Left lung (tissue), 10 donors: ENCODE results near the gene ODF2. TPM values are rescaled to one million over a fixed set of nuclear protein-coding genes. Genes with fewer than 3 reads are reported as not detected.

ENCODE experiments used
- ATAC-seq: fragments of 200-7000 bp; cut with Tn5 transposase; one replicate; pipeline ENCODE4 v1.9.1; 2020; ENCODE audit warnings: moderate library complexity
- DNase-seq, 4 donors: peaks; one replicate each; pipeline ENCODE4 v3.0.0-alpha.2; 2013 to 2020
- H3K27ac ChIP-seq, 2 donors: fragments of 200-600 bp; sonication (generic) in 1 of 2; one replicate each; pipeline versions ENCODE4 v1.5.0 to v1.8.0; 2020 to 2021
- H3K27me3 ChIP-seq, 2 donors: fragments of 200-600 bp; sonication (generic) in 1 of 2; one replicate each; pipeline versions ENCODE4 v1.5.0 to v1.8.0; 2020 to 2021
- H3K36me3 ChIP-seq, 2 donors: fragments of 200-600 bp; sonication (generic) in 1 of 2; one replicate each; pipeline versions ENCODE4 v1.5.0 to v1.8.0; 2020 to 2021
- H3K4me1 ChIP-seq, 2 donors: fragments of 200-600 bp; one replicate each; pipeline ENCODE4 v1.8.0; 2021
- H3K4me3 ChIP-seq, 2 donors: fragments of 200-600 bp; sonication (generic) in 1 of 2; one replicate each; pipeline versions ENCODE4 v1.5.0 to v1.8.0; 2020 to 2021; ENCODE audit warnings: mild to moderate bottlenecking in 1 of 2
- H3K9me3 ChIP-seq, 2 donors: fragments of 200-600 bp; sonication (generic) in 1 of 2; one replicate each; pipeline versions ENCODE4 v1.5.0 to v1.8.0; 2020 to 2021
- CTCF ChIP-seq, 2 donors: fragments of 200-600 bp; sonication (generic) in 1 of 2; IDR thresholded peaks; one replicate each; pipeline versions ENCODE4 v1.5.0 to v1.8.0; 2021; ENCODE audit warnings: antibody characterized with exemption in 2 of 2
- intact Hi-C, 2 donors: fragments of 100-400 bp; cut with DNase I; formaldehyde crosslinking; loops; one replicate each; pipeline versions ENCODE4 v1.11.2 to v1.14.2; 2022
- polyA plus RNA-seq, 6 donors: library from polyadenylated mRNA; unstranded; fragments of 120-200 nt; gene quantifications; one replicate each; pipeline ENCODE4 v1.2.1, GENCODE V29; 2013; ENCODE audit not compliant: insufficient read length in 6 of 6
- total RNA-seq, 2 donors: library from RNA; stranded (reverse); fragmentation: NEBNext Ultra II Directional; extraction: Animal tissue kit (Norgen Biotek cat#: 25700); gene quantifications; one replicate each; pipeline ENCODE4 v1.2.1, GENCODE V29; 2021
- donor health status: DM: no; HTN: yes; CAD: no.
- donor health status: DM: no; HTN: no; CAD: no.

The ODF2 gene
- total and polyA plus RNA-seq, 8 donors = 21.0 to 70.3 (median 61.0) TPM

GRCh38 chr9:128494108-128494745 is 38.4 kb downstream of the ODF2 start:
- peaks cover 0 to 96% of the 10 kb centered on the region in 2 donors for H3K36me3 ChIP-seq
- H3K4me1 ChIP-seq = peaks cover 0 to 15% of the 10 kb centered on the region in 2 donors
- no peak overlapping the region for H3K4me3 ChIP-seq
- intact Hi-C loops = no loop called here
- ATAC-seq (peak; percentile 37), DNase-seq (peak in 3 of 4 donors; percentile 19 to 46 (median 44))
- TF ChIP-seq CTCF (IDR thresholded peaks at IDR 0.05) = no peak
- peak overlapping the region in 1 of 2 donors; percentile 53 for H3K27ac ChIP-seq
- H3K9me3 ChIP-seq = no peaks in the 10 kb centered on the region
- no peaks in the 10 kb centered on the region for H3K27me3 ChIP-seq

- no peak overlapping the region for H3K4me3 ChIP-seq
- ATAC-seq = no peak
- H3K4me1 ChIP-seq = peaks cover 0 to 15% of the 10 kb centered on the region in 2 donors
- no peak for DNase-seq
- TF ChIP-seq CTCF (IDR thresholded peaks at IDR 0.05) = no peak
- no peaks in the 10 kb centered on the region for H3K9me3 ChIP-seq
- intact Hi-C loops = no loop called here
- H3K27ac ChIP-seq = peak overlapping the region in 1 of 2 donors; percentile 53
- H3K27me3 ChIP-seq = no peaks in the 10 kb centered on the region
- peaks cover 0 to 96% of the 10 kb centered on the region in 2 donors for H3K36me3 ChIP-seq
Observed at GRCh38 chr9:128494746-128495129, 38.9 kb downstream of the ODF2 start.

- DNase-seq (no peak), ATAC-seq (no peak)
- no peaks in the 10 kb centered on the region for H3K9me3 ChIP-seq
- H3K27ac ChIP-seq = no peak overlapping the region
- intact Hi-C loops = no loop called here
- TF ChIP-seq CTCF (IDR thresholded peaks at IDR 0.05) = no peak
- H3K27me3 ChIP-seq = no peaks in the 10 kb centered on the region
- peaks cover 0 to 96% of the 10 kb centered on the region in 2 donors for H3K36me3 ChIP-seq
- peaks cover 0 to 15% of the 10 kb centered on the region in 2 donors for H3K4me1 ChIP-seq
- H3K4me3 ChIP-seq = no peak overlapping the region
Observed at GRCh38 chr9:128495296-128495695, 39.5 kb downstream of the ODF2 start.

GRCh38 chr9:128495804-128496417 is 40.1 kb downstream of the ODF2 start:
- Histone ChIP-seq H3K9me3 (no peaks in the 10 kb centered on the region), H3K4me3 (no peak overlapping the region), H3K36me3 (peaks cover 0 to 97% of the 10 kb centered on the region in 2 donors), H3K27me3 (no peaks in the 10 kb centered on the region), H3K4me1 (peaks cover 0 to 15% of the 10 kb centered on the region in 2 donors), H3K27ac (no peak overlapping the region)
- intact Hi-C loops = no loop called here
- DNase-seq = no peak
- ATAC-seq = no peak
- TF ChIP-seq CTCF (IDR thresholded peaks at IDR 0.05) = no peak

- no peaks in the 10 kb centered on the region for H3K27me3 ChIP-seq
- no peak for ATAC-seq
- H3K4me3 ChIP-seq = no peak overlapping the region
- intact Hi-C loops = no loop called here
- H3K9me3 ChIP-seq = no peaks in the 10 kb centered on the region
- DNase-seq = no peak
- TF ChIP-seq CTCF (IDR thresholded peaks at IDR 0.05) = no peak
- H3K4me1 ChIP-seq = peaks cover 0 to 15% of the 10 kb centered on the region in 2 donors
- peaks cover 0 to 86% of the 10 kb centered on the region in 2 donors for H3K36me3 ChIP-seq
- H3K27ac ChIP-seq = no peak overlapping the region
Observed at GRCh38 chr9:128497824-128498610, 42.2 kb downstream of the ODF2 start.
